HepG2 (cell line): ENCODE data around the gene BTN1A1. TPM values are rescaled to one million over a fixed set of nuclear protein-coding genes. Genes with fewer than 3 reads are reported as not detected.
A peak's percentile ranks its signal among the peaks of the same experiment; 100 is the strongest.

Experiments used
- AHR ChIP-seq: IDR thresholded peaks from 2 replicates; pipeline ENCODE4 v1.6.1; 2018; ENCODE audit warnings: missing genetic modification reagents, missing compliant biosample characterization
- BORCS8-MEF2B ChIP-seq: sonication (generic); formaldehyde crosslinking; IDR thresholded peaks from 2 replicates; pipeline ENCODE4 v1.8.0; 2022; ENCODE audit warnings: mild to moderate bottlenecking, missing genetic modification reagents
- CBFB ChIP-seq: sonication (generic); formaldehyde crosslinking; IDR thresholded peaks from 2 replicates; pipeline ENCODE4 v1.4.0; 2020; ENCODE audit warnings: missing genetic modification reagents
- CREB1 ChIP-seq, 2 experiments: fragments of 450-650 bp in 1 of 2; IDR thresholded peaks; 2 replicates each; pipeline ENCODE4 v1.6.1; 2016 to 2017; ENCODE audit warnings: control low read depth in 1 of 2, mild to moderate bottlenecking in 1 of 2, missing compliant biosample characterization in 1 of 2, missing genetic modification characterization in 1 of 2
- ETV5 ChIP-seq: IDR thresholded peaks from 2 replicates; pipeline ENCODE4 v1.6.1; 2018; ENCODE audit warnings: missing biosample characterization, missing genetic modification reagents, inconsistent platforms, borderline replicate concordance
- HNRNPL ChIP-seq: fragments of 200-400 bp; formaldehyde crosslinking; IDR thresholded peaks from 2 replicates; pipeline ENCODE4 v1.6.1; 2017; ENCODE audit warnings: mild to moderate bottlenecking, low read depth, low read length
- KDM1A ChIP-seq: IDR thresholded peaks from 2 replicates; pipeline ENCODE4 v1.6.1; 2016; ENCODE audit warnings: missing compliant biosample characterization
- KLF16 ChIP-seq, 2 experiments: sonication (generic) in 1 of 2; formaldehyde crosslinking in 1 of 2; IDR thresholded peaks; 2 replicates each; pipeline versions ENCODE4 v1.6.1 to v1.8.0; 2016 to 2023; ENCODE audit warnings: missing genetic modification reagents in 2 of 2, missing compliant biosample characterization in 1 of 2
- KLF6 ChIP-seq: IDR thresholded peaks from 2 replicates; pipeline ENCODE4 v1.8.0; 2016; ENCODE audit warnings: missing biosample characterization, missing genetic modification reagents
- MYC ChIP-seq: sonication (generic); formaldehyde crosslinking; IDR thresholded peaks from 2 replicates; pipeline ENCODE4 v1.9.0; 2021; ENCODE audit warnings: missing genetic modification reagents, borderline replicate concordance
- SCMH1 ChIP-seq: sonication (generic); formaldehyde crosslinking; IDR thresholded peaks from 2 replicates; pipeline ENCODE4 v1.9.0; 2021; ENCODE audit warnings: missing genetic modification reagents, mild to moderate bottlenecking, borderline replicate concordance
- STAG1 ChIP-seq: sonication (generic); formaldehyde crosslinking; IDR thresholded peaks from 2 replicates; pipeline ENCODE4 v1.4.0; 2020; ENCODE audit warnings: missing genetic modification reagents
- ZBTB40 ChIP-seq, 2 experiments: fragments of 450-650 bp in 1 of 2; sonication (generic) in 1 of 2; formaldehyde crosslinking in 1 of 2; IDR thresholded peaks; 2 replicates each; pipeline versions ENCODE4 v1.6.1 to v1.8.0; 2016 to 2022; ENCODE audit warnings: antibody characterized with exemption in 1 of 2, mild to moderate bottlenecking in 1 of 2, missing genetic modification reagents in 1 of 2
- ZFP1 ChIP-seq: IDR thresholded peaks from 2 replicates; pipeline ENCODE4 v1.6.1; 2016
- ZNF225 ChIP-seq: sonication (generic); formaldehyde crosslinking; IDR thresholded peaks from 2 replicates; pipeline ENCODE4 v1.4.0; 2020; ENCODE audit warnings: mild to moderate bottlenecking, missing genetic modification reagents
- ZNF234 ChIP-seq: sonication (generic); formaldehyde crosslinking; conservative IDR thresholded peaks from 2 replicates; pipeline ENCODE4 v1.5.1; 2020; ENCODE audit warnings: mild to moderate bottlenecking, missing genetic modification reagents
- ZNF292 ChIP-seq: sonication (generic); formaldehyde crosslinking; IDR thresholded peaks from 2 replicates; pipeline ENCODE4 v1.8.1; 2022; ENCODE audit warnings: mild to moderate bottlenecking, low read depth, missing genetic modification reagents, borderline replicate concordance
- ZNF30 ChIP-seq: sonication (generic); formaldehyde crosslinking; IDR thresholded peaks from 2 replicates; pipeline ENCODE4 v1.5.0; 2020; ENCODE audit warnings: mild to moderate bottlenecking, missing genetic modification reagents
- ZNF317 ChIP-seq: sonication (generic); formaldehyde crosslinking; IDR thresholded peaks from 2 replicates; pipeline ENCODE4 v1.5.0; 2020; ENCODE audit warnings: mild to moderate bottlenecking, missing genetic modification reagents
- ZNF546 ChIP-seq: sonication (generic); formaldehyde crosslinking; conservative IDR thresholded peaks from 2 replicates; pipeline ENCODE4 v1.8.1; 2023; ENCODE audit warnings: mild to moderate bottlenecking, missing genetic modification reagents
- ZNF557 ChIP-seq: sonication (generic); formaldehyde crosslinking; IDR thresholded peaks from 2 replicates; pipeline ENCODE4 v1.4.0; 2020; ENCODE audit warnings: missing genetic modification reagents
- ZNF777 ChIP-seq: sonication (generic); formaldehyde crosslinking; IDR thresholded peaks from 2 replicates; pipeline ENCODE4 v1.4.0; 2020; ENCODE audit warnings: missing genetic modification reagents
- polyA plus RNA-seq, 8 experiments: library from polyadenylated mRNA; depleted of rRNA in 3 of 8; stranded (reverse) in 7 of 8; unstranded in 1 of 8; fragments of >200 nt; fragmentation: Illumina TruSeq in 4 of 8; extraction: Trizol in 4 of 8; gene quantifications; 2 replicates each; pipeline versions ENCODE4 v1.2.1 to v1.2.3, GENCODE V29; 2011 to 2016; ENCODE audit warnings: low read depth in 4 of 8, missing spikeins in 1 of 8, mixed read lengths in 1 of 8; ENCODE audit not compliant: insufficient read depth in 1 of 8
- total RNA-seq, 5 experiments: library from RNA; depleted of rRNA; stranded (reverse); fragments of >200 nt; fragmentation: Illumina TruSeq; extraction: Trizol; gene quantifications; 2 replicates each; pipeline ENCODE4 v1.2.3, GENCODE V29; 2016; ENCODE audit warnings: low read depth in 1 of 5

BTN1A1 gene
- total and polyA plus RNA-seq, 2 of the 13 experiments (the other 11 are each of a cell fraction or from before 2014, with no cell fraction given): 0.04 TPM; not detected in 1

GRCh38 chr6:26550250-26550993 is 50.3 kb downstream of the BTN1A1 start (continued):
- TF ChIP-seq ZBTB40 (IDR thresholded peaks at IDR 0.05) (no peak), ZBTB40 (CRISPR knock-in tag; IDR thresholded peaks at IDR 0.05) (peak; percentile 79), MYC (CRISPR knock-in tag) (peak; percentile 53; the same call in 1 of the 2 replicates), STAG1 (CRISPR knock-in tag) (peak; percentile 34; the same call in 1 of the 2 replicates), ZNF234 (CRISPR knock-in tag) (no peak), ZNF292 (CRISPR knock-in tag) (no peak), SCMH1 (CRISPR knock-in tag) (no peak), CREB1 (IDR thresholded peaks at IDR 0.05) (no peak), CREB1 (CRISPR knock-in tag; IDR thresholded peaks at IDR 0.05) (peak; percentile 56; the same call in 1 of the 2 replicates), ZNF777 (CRISPR knock-in tag) (peak; percentile 100), ZNF317 (0 out of 2 replicates have a peak, but pooled peaks have one; percentile 56), ZNF225 (peak; percentile 56; the same call in 1 of the 2 replicates), BORCS8-MEF2B (CRISPR knock-in tag) (peak; percentile 24; the same call in 1 of the 2 replicates), ZNF30 (CRISPR knock-in tag) (no peak; the same call in 1 of the 2 replicates), ZNF557 (no peak), CBFB (CRISPR knock-in tag) (peak; percentile 57; the same call in 1 of the 2 replicates), KDM1A (peak; percentile 68; the same call in 1 of the 2 replicates), KLF6 (no peak), ZNF546 (CRISPR knock-in tag) (peak; percentile 78; the same call in 1 of the 2 replicates), ZFP1 (CRISPR knock-in tag) (no peak), HNRNPL (no peak), AHR (peak; percentile 65; the same call in 1 of the 2 replicates), ETV5 (CRISPR knock-in tag) (peak; percentile 85), KLF16 (CRISPR knock-in tag; IDR thresholded peaks at IDR 0.05) (peak in 1 of 2 experiments; percentile 86; a peak in 2 of 4 replicates)
